ENCODE measurements around the gene RTKN2. TPM values are rescaled to one million over a fixed set of nuclear protein-coding genes. Genes with fewer than 3 reads are reported as not detected.
A peak's percentile ranks its signal among the peaks of the same experiment; 100 is the strongest.

The RTKN2 gene
- total RNA-seq, 1 donor from 2014 or later: 13.2 TPM

GRCh38 chr10:62185919-62186692 is 82.5 kb downstream of the RTKN2 start:
- Mint-ChIP-seq H3K4me1 (ENCODE audit: low read depth) (peaks cover 17% of the 10 kb centered on the region), H3K27me3 (no peaks in the 10 kb centered on the region), H3K27ac (peak overlapping the region; percentile 3), H3K9me3 (ENCODE audit: low read depth) (peaks cover 2% of the 10 kb centered on the region), H3K36me3 (ENCODE audit: insufficient read depth) (peaks cover 8% of the 10 kb centered on the region), H3K4me3 (ENCODE audit: low read depth) (no peak overlapping the region)
- no peak for DNase-seq (ENCODE audit: low spot score, unreplicated experiment)
- no peak for TF ChIP-seq CTCF (IDR thresholded peaks at IDR 0.05; ENCODE audit: unreplicated experiment)

GRCh38 chr10:62183857-62184795 is 84.5 kb downstream of the RTKN2 start:
- Mint-ChIP-seq H3K4me1 (ENCODE audit: low read depth) (peaks cover 17% of the 10 kb centered on the region), H3K4me3 (ENCODE audit: low read depth) (no peak overlapping the region), H3K36me3 (ENCODE audit: insufficient read depth) (peaks cover 9% of the 10 kb centered on the region), H3K27me3 (no peaks in the 10 kb centered on the region), H3K9me3 (ENCODE audit: low read depth) (peaks cover 9% of the 10 kb centered on the region), H3K27ac (peak overlapping the region; percentile 14)
- no peak for DNase-seq (ENCODE audit: low spot score, unreplicated experiment)
- TF ChIP-seq CTCF (IDR thresholded peaks at IDR 0.05; ENCODE audit: unreplicated experiment): no peak

GRCh38 chr10:62183442-62183841 is 85.2 kb downstream of the RTKN2 start:
- TF ChIP-seq CTCF (IDR thresholded peaks at IDR 0.05; ENCODE audit: unreplicated experiment): no peak
- no peak for DNase-seq (ENCODE audit: low spot score, unreplicated experiment)
- no peak overlapping the region for H3K27ac Mint-ChIP-seq
- H3K4me3 Mint-ChIP-seq (ENCODE audit: low read depth): no peak overlapping the region
- peaks cover 19% of the 10 kb centered on the region for H3K4me1 Mint-ChIP-seq (ENCODE audit: low read depth)
- peaks cover 8% of the 10 kb centered on the region for H3K36me3 Mint-ChIP-seq (ENCODE audit: insufficient read depth)
- H3K9me3 Mint-ChIP-seq (ENCODE audit: low read depth): peaks cover 13% of the 10 kb centered on the region
- no peaks in the 10 kb centered on the region for H3K27me3 Mint-ChIP-seq

- no peak for TF ChIP-seq CTCF (IDR thresholded peaks at IDR 0.05; ENCODE audit: unreplicated experiment)
- Mint-ChIP-seq H3K36me3 (ENCODE audit: insufficient read depth) (peaks cover 6% of the 10 kb centered on the region), H3K27me3 (no peaks in the 10 kb centered on the region), H3K4me3 (ENCODE audit: low read depth) (no peak overlapping the region), H3K4me1 (ENCODE audit: low read depth) (peaks cover 19% of the 10 kb centered on the region), H3K27ac (no peak overlapping the region), H3K9me3 (ENCODE audit: low read depth) (peaks cover 17% of the 10 kb centered on the region)
- DNase-seq (ENCODE audit: low spot score, unreplicated experiment): no peak
Measured at GRCh38 chr10:62182595-62182994, 86.0 kb downstream of the RTKN2 start.

GRCh38 chr10:62182171-62182570 is 86.5 kb downstream of the RTKN2 start:
- H3K27me3 Mint-ChIP-seq: no peaks in the 10 kb centered on the region
- H3K9me3 Mint-ChIP-seq (ENCODE audit: low read depth): peaks cover 21% of the 10 kb centered on the region
- peaks cover 6% of the 10 kb centered on the region for H3K36me3 Mint-ChIP-seq (ENCODE audit: insufficient read depth)
- H3K4me3 Mint-ChIP-seq (ENCODE audit: low read depth): no peak overlapping the region
- no peak overlapping the region for H3K27ac Mint-ChIP-seq
- peaks cover 18% of the 10 kb centered on the region for H3K4me1 Mint-ChIP-seq (ENCODE audit: low read depth)
- no peak for TF ChIP-seq CTCF (IDR thresholded peaks at IDR 0.05; ENCODE audit: unreplicated experiment)
- DNase-seq (ENCODE audit: low spot score, unreplicated experiment): no peak
